ENCODE data around the gene PRPSAP2. TPM values are rescaled to one million over a fixed set of nuclear protein-coding genes. Genes with fewer than 3 reads are reported as not detected.

Gene PRPSAP2
- total and polyA plus RNA-seq, 2 donors (not counting 3 experiments of a cell fraction or from before 2014, with no cell fraction given) = 22.2 to 38.5 TPM

- POLR2A ChIA-PET = no interaction called here
- intact Hi-C loops (cut with micrococcal nuclease) = no loop called here
- peaks cover 19 to 29% of the 10 kb centered on the region in 2 experiments for H3K27me3 ChIP-seq (ENCODE audit: control insufficient read depth in 2 of 2, insufficient read depth in 2 of 2, low read length in 2 of 2)
- H3K36me3 ChIP-seq (ENCODE audit: control insufficient read depth in 2 of 2, extremely low read depth in 1 of 2, insufficient read depth in 2 of 2, low read length in 2 of 2) = no peaks in the 10 kb centered on the region
- no TSS peak for BruUV-seq (replicated peaks)
- H3K9ac ChIP-seq (replicated peaks; ENCODE audit: extremely low read depth, insufficient read depth, low read length) = no peak overlapping the region
- dilution Hi-C loops (cut with MboI; ENCODE audit: extremely low pct_ligation_motif_present, low sequenced_read_pairs) = no loop called here
- H3K9me1 ChIP-seq (replicated peaks; ENCODE audit: control insufficient read depth, extremely low read depth, insufficient read depth, low read length) = no peaks in the 10 kb centered on the region
- H3K4me1 ChIP-seq (ENCODE audit: control insufficient read depth, extremely low read depth, insufficient read depth, low read length) = no peaks in the 10 kb centered on the region
- no peaks in the 10 kb centered on the region for H3K79me2 ChIP-seq (ENCODE audit: control insufficient read depth, insufficient read depth, low read length)
- H3K9me3 ChIP-seq (replicated peaks; ENCODE audit: control insufficient read depth, insufficient read depth, low read length) = no peaks in the 10 kb centered on the region
- no peak for DNase-seq (ENCODE audit: low read depth, low spot score)
- no peak for FAIRE-seq
- TF ChIP-seq POLR2AphosphoS5 (IDR thresholded peaks at IDR 0.05; ENCODE audit: insufficient read depth, low read depth, low read length) (no peak), MYC (IDR thresholded peaks at IDR 0.05; ENCODE audit: low read depth, low read length) (no peak), POLR2A (IDR thresholded peaks at IDR 0.05; ENCODE audit: low read depth, low read length) (no peak), JUN (IDR thresholded peaks at IDR 0.05; ENCODE audit: borderline replicate concordance, insufficient read depth, insufficient read length, low read depth) (no peak), MAX (IDR thresholded peaks at IDR 0.05; ENCODE audit: insufficient read depth, insufficient read length) (no peak), FOS (IDR thresholded peaks at IDR 0.05; ENCODE audit: borderline replicate concordance, insufficient read depth, low read length) (no peak), EZH2 (IDR thresholded peaks at IDR 0.05; ENCODE audit: borderline replicate concordance, low read depth, low read length, severe bottlenecking) (no peak), GATA2 (IDR thresholded peaks at IDR 0.05; ENCODE audit: insufficient read depth, insufficient read length, low read depth, low read length) (no peak)
- no peak overlapping the region for H2AFZ ChIP-seq (ENCODE audit: low read depth, low read length)
- H3K4me3 ChIP-seq (replicated peaks in 1 of 3; ENCODE audit: insufficient read depth in 1 of 3, low read depth in 1 of 3, low read length in 3 of 3) = no peak overlapping the region
- CTCF ChIA-PET = interaction anchor here (1.0 kb wide), 1 partner anchor 13 kb away, joined by 4 read pairs; no protein-coding TSS in a partner anchor
- no peak overlapping the region for H3K27ac ChIP-seq (ENCODE audit: insufficient read depth, low read depth, low read length)
- no peak overlapping the region for H3K4me2 ChIP-seq (ENCODE audit: insufficient read depth, low read length)
- no peaks in the 10 kb centered on the region for H4K20me1 ChIP-seq (replicated peaks; ENCODE audit: control insufficient read depth, extremely low read depth, insufficient read depth, low read length)
Observed at GRCh38 chr17:18947866-18948265, 89.9 kb downstream of the PRPSAP2 start.

GRCh38 chr17:18948476-18949006 is 90.6 kb downstream of the PRPSAP2 start:
- TF ChIP-seq POLR2A (IDR thresholded peaks at IDR 0.05; ENCODE audit: low read depth, low read length) (no peak), MYC (IDR thresholded peaks at IDR 0.05; ENCODE audit: low read depth, low read length) (no peak), EZH2 (IDR thresholded peaks at IDR 0.05; ENCODE audit: borderline replicate concordance, low read depth, low read length, severe bottlenecking) (no peak), FOS (IDR thresholded peaks at IDR 0.05; ENCODE audit: borderline replicate concordance, insufficient read depth, low read length) (no peak), GATA2 (IDR thresholded peaks at IDR 0.05; ENCODE audit: insufficient read depth, insufficient read length, low read depth, low read length) (no peak), POLR2AphosphoS5 (IDR thresholded peaks at IDR 0.05; ENCODE audit: insufficient read depth, low read depth, low read length) (no peak), MAX (IDR thresholded peaks at IDR 0.05; ENCODE audit: insufficient read depth, insufficient read length) (no peak), JUN (IDR thresholded peaks at IDR 0.05; ENCODE audit: borderline replicate concordance, insufficient read depth, insufficient read length, low read depth) (no peak)
- TF ChIP-seq, protein P1, sequence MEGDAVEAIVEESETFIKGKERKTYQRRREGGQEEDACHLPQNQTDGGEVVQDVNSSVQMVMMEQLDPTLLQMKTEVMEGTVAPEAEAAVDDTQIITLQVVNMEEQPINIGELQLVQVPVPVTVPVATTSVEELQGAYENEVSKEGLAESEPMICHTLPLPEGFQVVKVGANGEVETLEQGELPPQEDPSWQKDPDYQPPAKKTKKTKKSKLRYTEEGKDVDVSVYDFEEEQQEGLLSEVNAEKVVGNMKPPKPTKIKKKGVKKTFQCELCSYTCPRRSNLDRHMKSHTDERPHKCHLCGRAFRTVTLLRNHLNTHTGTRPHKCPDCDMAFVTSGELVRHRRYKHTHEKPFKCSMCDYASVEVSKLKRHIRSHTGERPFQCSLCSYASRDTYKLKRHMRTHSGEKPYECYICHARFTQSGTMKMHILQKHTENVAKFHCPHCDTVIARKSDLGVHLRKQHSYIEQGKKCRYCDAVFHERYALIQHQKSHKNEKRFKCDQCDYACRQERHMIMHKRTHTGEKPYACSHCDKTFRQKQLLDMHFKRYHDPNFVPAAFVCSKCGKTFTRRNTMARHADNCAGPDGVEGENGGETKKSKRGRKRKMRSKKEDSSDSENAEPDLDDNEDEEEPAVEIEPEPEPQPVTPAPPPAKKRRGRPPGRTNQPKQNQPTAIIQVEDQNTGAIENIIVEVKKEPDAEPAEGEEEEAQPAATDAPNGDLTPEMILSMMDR (IDR thresholded peaks at IDR 0.05; ENCODE audit: extremely low read depth in 1 of 2, insufficient read depth in 1 of 2, low read depth in 1 of 2, low read length in 2 of 2) = no peak
- POLR2A ChIA-PET = no interaction called here

More at GRCh38 chr17:18948476-18949006, 90.6 kb downstream of the PRPSAP2 start:
- dilution Hi-C loops (cut with MboI; ENCODE audit: extremely low pct_ligation_motif_present, low sequenced_read_pairs) = no loop called here
- Histone ChIP-seq H3K79me2 (ENCODE audit: control insufficient read depth, insufficient read depth, low read length) (no peaks in the 10 kb centered on the region), H3K36me3 (ENCODE audit: control insufficient read depth in 2 of 2, extremely low read depth in 1 of 2, insufficient read depth in 2 of 2, low read length in 2 of 2) (no peaks in the 10 kb centered on the region), H3K4me3 (replicated peaks in 1 of 3; ENCODE audit: insufficient read depth in 1 of 3, low read depth in 1 of 3, low read length in 3 of 3) (no peak overlapping the region), H3K4me2 (ENCODE audit: insufficient read depth, low read length) (no peak overlapping the region), H3K9me1 (replicated peaks; ENCODE audit: control insufficient read depth, extremely low read depth, insufficient read depth, low read length) (no peaks in the 10 kb centered on the region), H2AFZ (ENCODE audit: low read depth, low read length) (no peak overlapping the region), H3K9me3 (replicated peaks; ENCODE audit: control insufficient read depth, insufficient read depth, low read length) (no peaks in the 10 kb centered on the region), H3K27me3 (ENCODE audit: control insufficient read depth in 2 of 2, insufficient read depth in 2 of 2, low read length in 2 of 2) (peaks cover 19 to 29% of the 10 kb centered on the region in 2 experiments), H3K27ac (ENCODE audit: insufficient read depth, low read depth, low read length) (no peak overlapping the region), H4K20me1 (replicated peaks; ENCODE audit: control insufficient read depth, extremely low read depth, insufficient read depth, low read length) (no peaks in the 10 kb centered on the region), H3K4me1 (ENCODE audit: control insufficient read depth, extremely low read depth, insufficient read depth, low read length) (no peaks in the 10 kb centered on the region), H3K9ac (replicated peaks; ENCODE audit: extremely low read depth, insufficient read depth, low read length) (no peak overlapping the region)
- FAIRE-seq (no peak), DNase-seq (ENCODE audit: low read depth, low spot score) (no peak)
- CTCF ChIA-PET = interaction anchor here (1.0 to 2.1 kb wide), 2 partner anchors 12 to 13 kb away, joined by 4 to 11 read pairs; no protein-coding TSS in a partner anchor
- intact Hi-C loops (cut with micrococcal nuclease) = no loop called here
- no TSS peak for BruUV-seq (replicated peaks)
